Measurements from ENCODE around the gene RASAL1. TPM values are rescaled to one million over a fixed set of nuclear protein-coding genes. Genes with fewer than 3 reads are reported as not detected.

The RASAL1 gene
- total RNA-seq, 1 donor from 2014 or later, result 0.64 TPM

GRCh38 chr12:113088971-113089756 is 46.4 kb downstream of the RASAL1 start:
- Histone ChIP-seq H3K4me3 (no peak overlapping the region), H3K27ac (no peak overlapping the region), H3K4me1 (no peaks in the 10 kb centered on the region), H3K9me3 (no peaks in the 10 kb centered on the region), H3K36me3 (no peaks in the 10 kb centered on the region), H3K27me3 (no peaks in the 10 kb centered on the region)
- TF ChIP-seq, protein P1, sequence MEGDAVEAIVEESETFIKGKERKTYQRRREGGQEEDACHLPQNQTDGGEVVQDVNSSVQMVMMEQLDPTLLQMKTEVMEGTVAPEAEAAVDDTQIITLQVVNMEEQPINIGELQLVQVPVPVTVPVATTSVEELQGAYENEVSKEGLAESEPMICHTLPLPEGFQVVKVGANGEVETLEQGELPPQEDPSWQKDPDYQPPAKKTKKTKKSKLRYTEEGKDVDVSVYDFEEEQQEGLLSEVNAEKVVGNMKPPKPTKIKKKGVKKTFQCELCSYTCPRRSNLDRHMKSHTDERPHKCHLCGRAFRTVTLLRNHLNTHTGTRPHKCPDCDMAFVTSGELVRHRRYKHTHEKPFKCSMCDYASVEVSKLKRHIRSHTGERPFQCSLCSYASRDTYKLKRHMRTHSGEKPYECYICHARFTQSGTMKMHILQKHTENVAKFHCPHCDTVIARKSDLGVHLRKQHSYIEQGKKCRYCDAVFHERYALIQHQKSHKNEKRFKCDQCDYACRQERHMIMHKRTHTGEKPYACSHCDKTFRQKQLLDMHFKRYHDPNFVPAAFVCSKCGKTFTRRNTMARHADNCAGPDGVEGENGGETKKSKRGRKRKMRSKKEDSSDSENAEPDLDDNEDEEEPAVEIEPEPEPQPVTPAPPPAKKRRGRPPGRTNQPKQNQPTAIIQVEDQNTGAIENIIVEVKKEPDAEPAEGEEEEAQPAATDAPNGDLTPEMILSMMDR (IDR thresholded peaks at IDR 0.05), result no peak
- DNase-seq (ENCODE audit: low spot score in 2 of 2), result no peak
- intact Hi-C loops (cut with DNase I), result no loop called here

DNA sequence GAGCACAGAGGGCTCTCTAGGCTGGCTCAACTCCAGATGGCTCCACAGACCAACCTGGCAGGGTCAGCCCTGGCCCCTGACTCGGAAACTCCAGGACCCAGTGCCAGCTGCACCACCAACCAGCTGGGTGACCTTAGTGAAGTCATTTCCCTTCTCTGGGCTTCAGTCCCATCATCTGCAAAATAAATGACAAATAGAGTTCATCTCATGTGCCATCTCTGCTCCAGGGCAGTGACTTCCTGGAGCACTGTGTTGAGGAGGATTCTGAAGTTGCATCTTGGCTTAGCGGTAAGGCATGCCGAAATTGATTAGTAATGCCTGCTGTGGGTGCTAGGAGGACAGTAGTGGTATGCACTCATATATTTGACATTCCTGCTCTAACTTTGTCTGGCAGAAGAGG is 47.5 kb downstream of the RASAL1 start:
- H3K27me3 ChIP-seq, result no peaks in the 10 kb centered on the region

GRCh38 chr12:113087193-113087592 is 48.4 kb downstream of the RASAL1 start:
- intact Hi-C loops (cut with DNase I), result no loop called here
- no peak for DNase-seq (ENCODE audit: low spot score in 2 of 2)
- no peaks in the 10 kb centered on the region for H3K36me3 ChIP-seq
- H3K27ac ChIP-seq, result no peak overlapping the region
- H3K9me3 ChIP-seq, result no peaks in the 10 kb centered on the region
- TF ChIP-seq, protein P1 (IDR thresholded peaks at IDR 0.05), result no peak
- H3K27me3 ChIP-seq, result no peaks in the 10 kb centered on the region
- H3K4me1 ChIP-seq, result no peaks in the 10 kb centered on the region
- no peak overlapping the region for H3K4me3 ChIP-seq

More for the DNA sequence above, 47.5 kb downstream of the RASAL1 start:
- no peak for DNase-seq (ENCODE audit: low spot score in 2 of 2)
- Histone ChIP-seq H3K4me1 (no peaks in the 10 kb centered on the region), H3K27ac (no peak overlapping the region), H3K9me3 (no peaks in the 10 kb centered on the region), H3K36me3 (no peaks in the 10 kb centered on the region), H3K4me3 (no peak overlapping the region)
- TF ChIP-seq, protein P1 (IDR thresholded peaks at IDR 0.05), result no peak
- intact Hi-C loops (cut with DNase I), result no loop called here

- Histone ChIP-seq H3K27me3 (no peaks in the 10 kb centered on the region), H3K4me1 (no peaks in the 10 kb centered on the region), H3K9me3 (no peaks in the 10 kb centered on the region), H3K36me3 (no peaks in the 10 kb centered on the region), H3K4me3 (no peak overlapping the region), H3K27ac (no peak overlapping the region)
- intact Hi-C loops (cut with DNase I), result no loop called here
- DNase-seq (ENCODE audit: low spot score in 2 of 2), result no peak
- TF ChIP-seq, protein P1 (IDR thresholded peaks at IDR 0.05), result no peak
These were observed 49.1 kb downstream of the RASAL1 start for GRCh38 chr12:113086249-113087164.

DNA sequence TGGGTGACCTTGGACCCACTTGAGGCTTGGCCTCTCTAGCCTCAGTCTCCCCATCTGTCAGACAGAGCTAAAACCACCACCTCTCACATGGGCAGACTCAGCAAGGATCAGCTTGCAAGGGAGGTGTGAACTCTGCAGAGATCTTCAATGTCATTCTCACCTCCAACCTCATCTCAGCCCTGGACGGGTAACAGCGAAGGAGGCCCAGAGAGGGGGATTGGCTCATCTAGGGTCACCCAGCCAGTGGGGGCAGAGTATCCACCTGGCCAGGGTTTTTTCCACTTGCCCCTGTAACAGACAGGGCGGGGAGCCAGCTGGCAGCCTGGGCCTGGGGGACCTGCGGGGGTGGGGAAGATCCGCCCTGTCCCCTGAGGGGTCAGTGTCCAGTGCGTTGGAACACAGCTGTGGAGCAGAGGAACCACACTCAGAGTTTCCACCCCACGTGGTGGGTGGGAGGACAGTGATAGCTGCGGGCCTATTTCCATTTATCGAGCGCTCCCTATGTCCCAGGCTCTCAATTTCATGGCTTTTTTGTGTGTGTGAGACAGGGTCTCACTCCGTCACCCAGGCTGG is 51.6 kb downstream of the RASAL1 start:
- TF ChIP-seq, protein P1 (IDR thresholded peaks at IDR 0.05), result no peak
- H3K9me3 ChIP-seq, result no peaks in the 10 kb centered on the region
- no peak for DNase-seq (ENCODE audit: low spot score in 2 of 2)
- no peak overlapping the region for H3K4me3 ChIP-seq
- no peaks in the 10 kb centered on the region for H3K4me1 ChIP-seq
- H3K27ac ChIP-seq, result no peak overlapping the region
- H3K36me3 ChIP-seq, result no peaks in the 10 kb centered on the region
- H3K27me3 ChIP-seq, result no peaks in the 10 kb centered on the region
- intact Hi-C loops (cut with DNase I), result no loop called here

All from ascending aorta (tissue), 2 donors.